ENCODE measurements around the gene PCDHGA1.
"Not testable (repeated sequence)": the region's sequence is repeated elsewhere in the genome, so short reads cannot be mapped to it uniquely, and the experiment has no call there.

Gene PCDHGA1

GRCh38 chr5:141338538-141339306, 8.4 kb downstream of the PCDHGA1 start, which contains the start of gene PCDHGA2:
TSS of gene PCDHGA2 (plus strand) at chr5:141338760.
- no peaks in the 10 kb centered on the region for H3K4me1 ChIP-seq (ENCODE audit: control extremely low read depth in 1 of 4, control insufficient read depth in 4 of 4, insufficient read depth in 4 of 4, low read length in 3 of 4)
- H3K4me3 ChIP-seq (ENCODE audit: control insufficient read depth in 1 of 7, extremely low read depth in 1 of 7, insufficient read depth in 4 of 7, low read depth in 2 of 7, low read length in 6 of 7), result peak within 1 kb of the TSS in 5 of 7 experiments; percentile 5 to 60 (median 33)
- peaks cover 27 to 74% (median 31%) of the 10 kb centered on the region in 5 experiments for H3K9me3 ChIP-seq (ENCODE audit: control extremely low read depth in 1 of 5, control insufficient read depth in 4 of 5, insufficient read depth in 2 of 5, low read depth in 1 of 5, low read length in 4 of 5)
- H3K27ac ChIP-seq (ENCODE audit: insufficient read depth in 1 of 2, low read depth in 1 of 2, low read length in 2 of 2, poor library complexity in 1 of 2, severe bottlenecking in 2 of 2), result no peak within 1 kb of the TSS
- 12% methylated on average over 25 of the region's 27 CpGs for WGBS (ENCODE audit: insufficient coverage)
- CTCF ChIA-PET, result interaction anchor here (0.8 to 2.5 kb wide), 8 partner anchors 9 to 219 kb away, joined by 3 to 12 read pairs (median 4); partner anchors contain the start of genes PCDHGA1, PCDHGA10, PCDHGB3 and TAF7
- POLR2A ChIA-PET, result no interaction called here
- peak; percentile 47 to 79 (median 73) for DNase-seq
- peaks cover 0 to 3% (median 0%) of the 10 kb centered on the region in 4 experiments for H3K36me3 ChIP-seq (ENCODE audit: control insufficient read depth in 4 of 4, insufficient read depth in 4 of 4, low read length in 3 of 4)
- H3K27me3 ChIP-seq (replicated peaks in 2 of 5; ENCODE audit: control insufficient read depth in 4 of 5, insufficient read depth in 5 of 5, low read length in 4 of 5), result peaks cover 17 to 76% (median 38%) of the 10 kb centered on the region in 5 experiments

- H3K9me3 ChIP-seq (ENCODE audit: control extremely low read depth in 1 of 5, control insufficient read depth in 4 of 5, insufficient read depth in 2 of 5, low read depth in 1 of 5, low read length in 4 of 5), result peaks cover 21 to 80% (median 47%) of the 10 kb centered on the region in 5 experiments
- H3K27ac ChIP-seq (ENCODE audit: insufficient read depth in 1 of 2, low read depth in 1 of 2, low read length in 2 of 2, poor library complexity in 1 of 2, severe bottlenecking in 2 of 2); POLR2A ChIA-PET; H3K36me3 ChIP-seq (ENCODE audit: control insufficient read depth in 4 of 4, insufficient read depth in 4 of 4, low read length in 3 of 4); H3K4me3 ChIP-seq (ENCODE audit: control insufficient read depth in 1 of 7, extremely low read depth in 1 of 7, insufficient read depth in 4 of 7, low read depth in 2 of 7, low read length in 6 of 7); H3K4me1 ChIP-seq (ENCODE audit: control extremely low read depth in 1 of 4, control insufficient read depth in 4 of 4, insufficient read depth in 4 of 4, low read length in 3 of 4); DNase-seq: not testable (repeated sequence)
- CTCF ChIA-PET, result interaction anchor here (1.4 kb wide), 1 partner anchor 16 kb away, joined by 3 read pairs; no protein-coding TSS in a partner anchor
- WGBS (ENCODE audit: insufficient coverage), result 48% methylated on average over 23 of the region's 45 CpGs
- peaks cover 22 to 82% (median 29%) of the 10 kb centered on the region in 5 experiments for H3K27me3 ChIP-seq (replicated peaks in 2 of 5; ENCODE audit: control insufficient read depth in 4 of 5, insufficient read depth in 5 of 5, low read length in 4 of 5)
Observed at GRCh38 chr5:141340781-141341354, 10.6 kb downstream of the PCDHGA1 start.

GRCh38 chr5:141342773-141343172, 12.5 kb downstream of the PCDHGA1 start:
- Histone ChIP-seq H3K27ac (ENCODE audit: insufficient read depth in 1 of 2, low read depth in 1 of 2, low read length in 2 of 2, poor library complexity in 1 of 2, severe bottlenecking in 2 of 2) (no peak overlapping the region), H3K9me3 (ENCODE audit: control extremely low read depth in 1 of 5, control insufficient read depth in 4 of 5, insufficient read depth in 2 of 5, low read depth in 1 of 5, low read length in 4 of 5) (peaks cover 12 to 71% (median 45%) of the 10 kb centered on the region in 5 experiments), H3K4me3 (ENCODE audit: control insufficient read depth in 1 of 7, extremely low read depth in 1 of 7, insufficient read depth in 4 of 7, low read depth in 2 of 7, low read length in 6 of 7) (no peak overlapping the region), H3K27me3 (replicated peaks in 2 of 5; ENCODE audit: control insufficient read depth in 4 of 5, insufficient read depth in 5 of 5, low read length in 4 of 5) (peaks cover 14 to 84% (median 30%) of the 10 kb centered on the region in 5 experiments), H3K36me3 (ENCODE audit: control insufficient read depth in 4 of 4, insufficient read depth in 4 of 4, low read length in 3 of 4) (peaks cover 0 to 9% (median 0%) of the 10 kb centered on the region in 4 experiments), H3K4me1 (ENCODE audit: control extremely low read depth in 1 of 4, control insufficient read depth in 4 of 4, insufficient read depth in 4 of 4, low read length in 3 of 4) (no peaks in the 10 kb centered on the region)
- POLR2A ChIA-PET, result no interaction called here
- CTCF ChIA-PET, result interaction anchor here (0.7 to 2.6 kb wide), 7 partner anchors 8 to 74 kb away, joined by 3 to 7 read pairs (median 4); partner anchors contain the start of genes PCDHGA1, PCDHGA4 and TAF7
- 60% methylated on average over 1 of the region's 1 CpG for WGBS (ENCODE audit: insufficient coverage)
- no peak for DNase-seq

GRCh38 chr5:141343242-141343952, 13.1 kb downstream of the PCDHGA1 start, which contains the start of gene PCDHGA3:
TSS of gene PCDHGA3 (plus strand) at chr5:141343829. CDS start at chr5:141344034, 205 bp downstream.
- peaks cover 0 to 9% (median 0%) of the 10 kb centered on the region in 4 experiments for H3K36me3 ChIP-seq (ENCODE audit: control insufficient read depth in 4 of 4, insufficient read depth in 4 of 4, low read length in 3 of 4)
- 2% methylated on average over 6 of the region's 9 CpGs for WGBS (ENCODE audit: insufficient coverage)
- CTCF ChIA-PET, result interaction anchor here (0.7 to 2.6 kb wide), 6 partner anchors 9 to 73 kb away, joined by 3 to 7 read pairs (median 4); partner anchors contain the start of genes PCDHGA1, PCDHGA4 and TAF7
- POLR2A ChIA-PET, result no interaction called here
- H3K27me3 ChIP-seq (replicated peaks in 2 of 5; ENCODE audit: control insufficient read depth in 4 of 5, insufficient read depth in 5 of 5, low read length in 4 of 5), result peaks cover 13 to 83% (median 27%) of the 10 kb centered on the region in 5 experiments
- peak within 1 kb of the TSS in 4 of 7 experiments; percentile 6 to 51 (median 10) for H3K4me3 ChIP-seq (ENCODE audit: control insufficient read depth in 1 of 7, extremely low read depth in 1 of 7, insufficient read depth in 4 of 7, low read depth in 2 of 7, low read length in 6 of 7)
- DNase-seq, result peak in 2 of 3 donors; percentile 66 to 76
- H3K4me1 ChIP-seq (ENCODE audit: control extremely low read depth in 1 of 4, control insufficient read depth in 4 of 4, insufficient read depth in 4 of 4, low read length in 3 of 4), result no peaks in the 10 kb centered on the region
- H3K9me3 ChIP-seq (ENCODE audit: control extremely low read depth in 1 of 5, control insufficient read depth in 4 of 5, insufficient read depth in 2 of 5, low read depth in 1 of 5, low read length in 4 of 5), result peaks cover 12 to 64% (median 42%) of the 10 kb centered on the region in 5 experiments
- H3K27ac ChIP-seq (ENCODE audit: insufficient read depth in 1 of 2, low read depth in 1 of 2, low read length in 2 of 2, poor library complexity in 1 of 2, severe bottlenecking in 2 of 2), result no peak within 1 kb of the TSS

GRCh38 chr5:141343953-141344463, 13.7 kb downstream of the PCDHGA1 start:
- 24% methylated on average over 27 of the region's 31 CpGs for WGBS (ENCODE audit: insufficient coverage)
- Histone ChIP-seq H3K36me3 (ENCODE audit: control insufficient read depth in 4 of 4, insufficient read depth in 4 of 4, low read length in 3 of 4) (peaks cover 0 to 9% (median 0%) of the 10 kb centered on the region in 4 experiments), H3K9me3 (ENCODE audit: control extremely low read depth in 1 of 5, control insufficient read depth in 4 of 5, insufficient read depth in 2 of 5, low read depth in 1 of 5, low read length in 4 of 5) (peaks cover 17 to 63% (median 37%) of the 10 kb centered on the region in 5 experiments), H3K4me1 (ENCODE audit: control extremely low read depth in 1 of 4, control insufficient read depth in 4 of 4, insufficient read depth in 4 of 4, low read length in 3 of 4) (no peaks in the 10 kb centered on the region), H3K4me3 (ENCODE audit: control insufficient read depth in 1 of 7, extremely low read depth in 1 of 7, insufficient read depth in 4 of 7, low read depth in 2 of 7, low read length in 6 of 7) (peak overlapping the region in 4 of 7 experiments; percentile 6 to 51 (median 10)), H3K27ac (ENCODE audit: insufficient read depth in 1 of 2, low read depth in 1 of 2, low read length in 2 of 2, poor library complexity in 1 of 2, severe bottlenecking in 2 of 2) (no peak overlapping the region), H3K27me3 (replicated peaks in 2 of 5; ENCODE audit: control insufficient read depth in 4 of 5, insufficient read depth in 5 of 5, low read length in 4 of 5) (peaks cover 17 to 82% (median 22%) of the 10 kb centered on the region in 5 experiments)
- POLR2A ChIA-PET, result no interaction called here
- CTCF ChIA-PET, result interaction anchor here (1.0 to 2.6 kb wide), 4 partner anchors 9 to 26 kb away, joined by 3 to 7 read pairs (median 4); partner anchors contain the start of gene TAF7
- no peak for DNase-seq

GRCh38 chr5:141345327-141345726, 15.0 kb downstream of the PCDHGA1 start:
- peaks cover 14 to 58% (median 33%) of the 10 kb centered on the region in 5 experiments for H3K9me3 ChIP-seq (ENCODE audit: control extremely low read depth in 1 of 5, control insufficient read depth in 4 of 5, insufficient read depth in 2 of 5, low read depth in 1 of 5, low read length in 4 of 5)

More at GRCh38 chr5:141345327-141345726, 15.0 kb downstream of the PCDHGA1 start:
- Histone ChIP-seq H3K36me3 (ENCODE audit: control insufficient read depth in 4 of 4, insufficient read depth in 4 of 4, low read length in 3 of 4) (peaks cover 0 to 6% (median 0%) of the 10 kb centered on the region in 4 experiments), H3K4me1 (ENCODE audit: control extremely low read depth in 1 of 4, control insufficient read depth in 4 of 4, insufficient read depth in 4 of 4, low read length in 3 of 4) (no peaks in the 10 kb centered on the region), H3K27ac (ENCODE audit: insufficient read depth in 1 of 2, low read depth in 1 of 2, low read length in 2 of 2, poor library complexity in 1 of 2, severe bottlenecking in 2 of 2) (no peak overlapping the region), H3K4me3 (ENCODE audit: control insufficient read depth in 1 of 7, extremely low read depth in 1 of 7, insufficient read depth in 4 of 7, low read depth in 2 of 7, low read length in 6 of 7) (no peak overlapping the region), H3K27me3 (replicated peaks in 2 of 5; ENCODE audit: control insufficient read depth in 4 of 5, insufficient read depth in 5 of 5, low read length in 4 of 5) (peaks cover 13 to 79% (median 14%) of the 10 kb centered on the region in 5 experiments)
- no peak for DNase-seq
- ChIA-PET CTCF (no interaction called here), POLR2A (no interaction called here)
- 24% methylated on average over 16 of the region's 20 CpGs for WGBS (ENCODE audit: insufficient coverage)

All from common myeloid progenitor, CD34-positive (primary cell).